Right lobe of liver (tissue), 6 donors: ENCODE data around the gene RPL27. TPM values are rescaled to one million over a fixed set of nuclear protein-coding genes. Genes with fewer than 3 reads are reported as not detected.
A peak's percentile ranks its signal among the peaks of the same experiment; 100 is the strongest.

Source experiments
- ATAC-seq, 4 donors: fragments of 200-7000 bp; cut with Tn5 transposase; one replicate each; pipeline ENCODE4 v1.9.1; 2020; ENCODE audit warnings: mild to moderate bottlenecking in 4 of 4, moderate library complexity in 4 of 4
- DNase-seq, 3 donors: peaks; one replicate each; pipeline ENCODE4 v3.0.0-alpha.2; 2020
- H3K27ac ChIP-seq, 3 donors: fragments of 200-600 bp; one replicate each; pipeline ENCODE4 v1.8.0; 2022
- H3K27me3 ChIP-seq, 2 donors: fragments of 200-600 bp; one replicate each; pipeline ENCODE4 v1.8.0; 2022
- H3K36me3 ChIP-seq, 4 donors: fragments of 200-600 bp; sonication (generic) in 1 of 4; one replicate each; pipeline versions ENCODE4 v1.5.1 to v1.8.0; 2017 to 2022; ENCODE audit warnings: control low read depth in 1 of 4
- H3K4me1 ChIP-seq, 4 donors: fragments of 200-600 bp; sonication (generic) in 1 of 4; one replicate each; pipeline versions ENCODE4 v1.5.1 to v1.8.0; 2017 to 2022; ENCODE audit warnings: control low read depth in 1 of 4
- H3K4me3 ChIP-seq, 3 donors: fragments of 200-600 bp; one replicate each; pipeline ENCODE4 v1.8.0; 2022
- H3K9me3 ChIP-seq, 4 donors: fragments of 200-600 bp; sonication (generic) in 1 of 4; one replicate each; pipeline versions ENCODE4 v1.5.1 to v1.8.0; 2017 to 2022; ENCODE audit warnings: control low read depth in 1 of 4
- CTCF ChIP-seq, 4 donors: fragments of 200-600 bp in 3 of 4; fragments of 450-650 bp in 1 of 4; IDR thresholded peaks; one replicate each; pipeline versions ENCODE4 v1.5.1 to v1.8.0; 2016 to 2022; ENCODE audit warnings: antibody characterized with exemption in 4 of 4, mild to moderate bottlenecking in 2 of 4
- POLR2A ChIP-seq: fragments of 450-650 bp; IDR thresholded peaks from one replicate; pipeline ENCODE4 v1.6.1; 2017; ENCODE audit warnings: antibody characterized with exemption, mild to moderate bottlenecking
- WGBS: methylation state at CpG from one replicate; pipeline ENCODE4 v1.1.6; 2018; ENCODE audit warnings: low coverage, low lambda C conversion rate; ENCODE audit not compliant: insufficient coverage; ENCODE audit errors: missing lambda C conversion rate; 5-methylcytosine and 5-hydroxymethylcytosine counted together
- intact Hi-C, 2 donors: fragments of 100-400 bp; cut with DNase I; formaldehyde crosslinking; loops; one replicate each; pipeline versions ENCODE4 v1.11.2 to v1.14.1; 2022
- long read RNA-seq: library from polyadenylated mRNA; unstranded; transcript quantifications from one replicate; pipeline ENCODE4 v2.0.0, GENCODE V29; 2019
- total RNA-seq, 6 experiments: library from RNA; depleted of rRNA in 2 of 6; stranded (reverse); fragments of >200 nt in 2 of 6; fragmentation: NEBNext Ultra II Directional in 3 of 6; extraction: Animal tissue kit (Norgen Biotek cat#: 25700) in 3 of 6; gene quantifications; one replicate each; pipeline versions ENCODE4 v1.1.0 to v1.2.4, GENCODE V29; 2016 to 2023
- donor health status: DM: no; HTN: yes; CAD: no.
- donor health status: DM: no; HTN: no; CAD: no.
- donor health status: DM: no; HTN: no; CAD: no.
- donor health status: DM: no; HTN: yes; CAD: no.
- donor health status: DM: no; HTN: yes; CAD: no.

Gene RPL27
- total RNA-seq = 100 to 1,000 TPM; 229 to 528 (median 316) TPM
- long read RNA-seq, transcript RPL27-201 (5 exons, 505 nt) = major isoform, 207 of 303 reads
- long read RNA-seq, transcript RPL27-206 (4 exons, 730 nt) = minor isoform, 94 of 303 reads
- long read RNA-seq, partial matches to known transcripts = 0 of 303 reads
- long read RNA-seq, other reads (novel, unspliced or antisense) = 2 of 303 reads

DNA sequence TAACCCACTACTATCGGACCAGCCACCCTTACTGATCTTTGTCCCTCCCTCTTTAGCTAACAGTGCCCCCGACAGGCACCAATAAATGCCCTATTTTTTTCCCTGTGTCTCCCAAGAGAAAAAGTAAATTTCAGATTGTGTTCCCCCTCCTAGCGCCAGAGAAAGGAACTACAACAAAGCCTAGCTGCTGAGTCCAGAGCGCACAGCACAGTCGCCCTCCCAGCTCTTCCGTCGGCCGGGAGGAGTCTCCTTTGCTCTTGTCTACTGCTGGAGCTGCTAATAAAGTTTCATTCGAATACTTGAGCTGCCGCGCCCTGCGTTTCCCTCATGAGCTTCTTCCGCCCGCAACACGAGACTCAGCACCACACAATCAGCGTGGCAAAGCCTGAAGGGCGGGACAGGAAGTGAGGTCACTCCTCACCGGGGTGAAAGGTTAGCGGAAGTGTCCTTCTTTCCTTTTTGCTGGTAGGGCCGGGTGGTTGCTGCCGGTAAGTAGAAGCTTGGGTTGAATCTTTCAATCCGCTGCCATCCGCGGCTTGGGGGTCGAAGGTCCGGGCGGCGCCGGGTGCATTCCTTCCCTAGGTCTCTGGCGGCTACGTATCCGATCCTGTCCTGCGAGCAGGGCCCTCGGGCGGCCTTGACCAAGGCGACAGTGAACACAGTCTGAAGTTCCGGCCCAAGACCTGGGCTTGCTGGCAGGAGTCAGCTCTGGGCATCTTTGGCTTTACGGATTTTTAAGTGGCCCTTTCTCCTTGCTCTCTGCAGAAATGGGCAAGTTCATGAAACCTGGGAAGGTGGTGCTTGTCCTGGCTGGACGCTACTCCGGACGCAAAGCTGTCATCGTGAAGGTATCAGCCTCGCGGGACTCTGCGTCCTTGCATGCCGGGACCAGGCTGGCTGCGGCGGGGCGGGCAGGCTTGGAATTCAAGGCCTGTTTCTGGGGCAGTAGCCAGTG, at the start of gene RPL27:
RPL27 (plus strand) TSS at position 436 of the 955 bp plus-strand sequence; CDS start at position 768, 332 bp downstream.
- Histone ChIP-seq H3K9me3 (no peaks in the 10 kb centered on the region), H3K4me3 (peak within 1 kb of the TSS; percentile 75 to 87 (median 79)), H3K36me3 (peaks cover 0 to 37% (median 10%) of the 10 kb centered on the region in 4 donors), H3K27ac (peak within 1 kb of the TSS; percentile 71 to 85 (median 71)), H3K27me3 (no peaks in the 10 kb centered on the region), H3K4me1 (peaks cover 0 to 18% (median 9%) of the 10 kb centered on the region in 4 donors)
- WGBS = under 1% methylated on average over 40 of the region's 49 CpGs
- ATAC-seq (peak; percentile 95 to 97 (median 96)), DNase-seq (peak; percentile 96 to 98 (median 98))
- intact Hi-C loops = loop anchor here in 1 of 2 donors (10.0 kb wide), 1 partner anchor 127 kb away; the partner anchor contains the start of gene BRCA1
- TF ChIP-seq CTCF (IDR thresholded peaks at IDR 0.05) = peak; percentile 77 to 92 (median 88)
- TF ChIP-seq POLR2A = peak; percentile 77

- H3K36me3 ChIP-seq = peaks cover 0 to 52% (median 17%) of the 10 kb centered on the region in 4 donors
- 92% methylated on average over 12 of the region's 13 CpGs for WGBS
- no peak overlapping the region for H3K27ac ChIP-seq
- no peak for ATAC-seq
- TF ChIP-seq CTCF (IDR thresholded peaks at IDR 0.05) (no peak), POLR2A (no peak)
- H3K9me3 ChIP-seq = no peaks in the 10 kb centered on the region
- H3K4me3 ChIP-seq = no peak overlapping the region
- H3K27me3 ChIP-seq = no peaks in the 10 kb centered on the region
- H3K4me1 ChIP-seq = no peaks in the 10 kb centered on the region
- intact Hi-C loops = no loop called here
- no peak for DNase-seq
These were observed 48.0 kb upstream of the RPL27 start for GRCh38 chr17:42950044-42950783.

DNA sequence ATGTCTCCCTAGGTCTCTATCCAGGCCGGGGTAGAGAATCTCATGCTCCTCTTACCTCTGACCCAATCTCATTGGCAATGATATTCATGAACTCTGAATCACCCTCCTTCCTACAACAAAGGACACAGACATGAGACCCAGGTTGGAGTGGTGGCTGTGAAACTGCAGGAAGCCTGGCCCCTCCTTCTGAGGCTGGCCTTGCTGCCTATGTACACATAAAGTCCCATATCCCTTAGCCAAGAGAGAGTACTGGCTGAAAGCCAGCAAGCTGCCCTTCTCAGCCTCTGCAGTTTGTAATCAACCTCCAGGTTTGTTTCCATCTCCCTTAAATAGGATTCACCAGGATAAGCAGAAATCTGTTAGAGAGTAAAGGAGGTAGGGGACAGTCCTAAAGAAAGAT, 44.5 kb upstream of the RPL27 start:
- no peak for DNase-seq
- H3K4me1 ChIP-seq = no peaks in the 10 kb centered on the region
- H3K36me3 ChIP-seq = peaks cover 0 to 76% (median 28%) of the 10 kb centered on the region in 4 donors
- H3K27ac ChIP-seq = no peak overlapping the region
- no peak for ATAC-seq
- H3K9me3 ChIP-seq = no peaks in the 10 kb centered on the region
- no peaks in the 10 kb centered on the region for H3K27me3 ChIP-seq
- WGBS = 100% methylated on average over 1 of the region's 1 CpG
- TF ChIP-seq CTCF (IDR thresholded peaks at IDR 0.05) (no peak), POLR2A (no peak)
- intact Hi-C loops = no loop called here
- H3K4me3 ChIP-seq = no peak overlapping the region
